Measurements from ENCODE around the gene HOMER2. TPM values are rescaled to one million over a fixed set of nuclear protein-coding genes. Genes with fewer than 3 reads are reported as not detected.
A peak's percentile ranks its signal among the peaks of the same experiment; 100 is the strongest.

HOMER2 gene
- total RNA-seq, 2 experiments from 2014 or later = 5.4 TPM

DNA sequence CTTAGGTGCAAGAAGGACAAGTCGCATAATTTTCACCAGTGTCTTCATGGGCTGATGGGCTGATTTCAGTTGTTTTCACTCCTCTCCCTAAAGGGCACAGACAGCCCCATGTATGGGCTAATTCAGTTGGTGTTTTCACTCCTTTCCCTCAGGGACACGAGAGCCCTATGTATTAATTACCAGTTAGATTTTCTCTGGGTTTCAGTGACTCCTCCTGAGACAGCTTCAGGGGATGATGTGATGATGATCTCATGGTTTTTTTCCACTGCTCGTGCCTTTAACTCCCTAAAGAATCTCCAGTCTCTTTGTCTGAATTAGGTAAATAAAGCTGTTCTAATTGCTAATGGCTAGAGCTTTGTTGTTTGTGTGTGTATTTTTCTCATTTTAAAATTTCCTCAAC, 43.4 kb upstream of the HOMER2 start:
- H3K9me3 Mint-ChIP-seq = no peaks in the 10 kb centered on the region
- peaks cover 3% of the 10 kb centered on the region for H3K36me3 Mint-ChIP-seq (ENCODE audit: low read depth)
- ATAC-seq = no peak
- H3K4me3 Mint-ChIP-seq = no peak overlapping the region
- intact Hi-C loops (cut with micrococcal nuclease) = no loop called here
- DNase-seq = no peak
- POLR2A ChIA-PET = interaction anchor here (1.5 kb wide), 1 partner anchor 9 kb away, joined by 6 read pairs; no protein-coding TSS in a partner anchor
- peaks cover 9% of the 10 kb centered on the region for H3K4me1 Mint-ChIP-seq (ENCODE audit: low read depth)
- H3K27ac Mint-ChIP-seq = no peak overlapping the region
- CTCF ChIA-PET = interaction anchor here (1.1 to 1.9 kb wide), 2 partner anchors 10 to 147 kb away, joined by 5 read pairs; partner anchors contain the start of gene RAMAC
- no peak for TF ChIP-seq CTCF (IDR thresholded peaks at IDR 0.05)
- H3K27me3 Mint-ChIP-seq = no peaks in the 10 kb centered on the region

- TF ChIP-seq CTCF (IDR thresholded peaks at IDR 0.05) = no peak
- peaks cover 6% of the 10 kb centered on the region for H3K36me3 Mint-ChIP-seq (ENCODE audit: low read depth)
- ATAC-seq = no peak
- H3K27me3 Mint-ChIP-seq = no peaks in the 10 kb centered on the region
- no peaks in the 10 kb centered on the region for H3K9me3 Mint-ChIP-seq
- ChIA-PET CTCF (interaction anchor here (1.9 kb wide), 1 partner anchor 9 kb away, joined by 5 read pairs; the partner anchor contains the start of gene RAMAC), POLR2A (interaction anchor here (1.5 kb wide), 1 partner anchor 8 kb away, joined by 6 read pairs; no protein-coding TSS in a partner anchor)
- DNase-seq = no peak
- intact Hi-C loops (cut with micrococcal nuclease) = no loop called here
- H3K27ac Mint-ChIP-seq = no peak overlapping the region
- H3K4me1 Mint-ChIP-seq (ENCODE audit: low read depth) = peaks cover 4% of the 10 kb centered on the region
- no peak overlapping the region for H3K4me3 Mint-ChIP-seq
Measured at GRCh38 chr15:82995076-82995475, 42.6 kb upstream of the HOMER2 start.

GRCh38 chr15:82993144-82993543, 40.6 kb upstream of the HOMER2 start:
- DNase-seq (no peak), ATAC-seq (no peak)
- Mint-ChIP-seq H3K27ac (no peak overlapping the region), H3K4me1 (ENCODE audit: low read depth) (no peaks in the 10 kb centered on the region), H3K9me3 (no peaks in the 10 kb centered on the region), H3K27me3 (no peaks in the 10 kb centered on the region), H3K4me3 (no peak overlapping the region), H3K36me3 (ENCODE audit: low read depth) (peaks cover 17% of the 10 kb centered on the region)
- POLR2A ChIA-PET = interaction anchor here (0.7 kb wide), 2 partner anchors 139 to 342 kb away, joined by 3 read pairs; no protein-coding TSS in a partner anchor
- intact Hi-C loops (cut with micrococcal nuclease) = no loop called here
- no peak for TF ChIP-seq CTCF (IDR thresholded peaks at IDR 0.05)
- CTCF ChIA-PET = interaction anchor here (2.1 kb wide), 1 partner anchor 18 kb away, joined by 5 read pairs; the partner anchor contains the start of gene C15orf40

GRCh38 chr15:82992436-82992998, 40.0 kb upstream of the HOMER2 start:
- intact Hi-C loops (cut with micrococcal nuclease) = no loop called here
- no peak for ATAC-seq
- TF ChIP-seq CTCF (IDR thresholded peaks at IDR 0.05) = no peak
- Mint-ChIP-seq H3K4me1 (ENCODE audit: low read depth) (peaks cover 2% of the 10 kb centered on the region), H3K27ac (no peak overlapping the region), H3K36me3 (ENCODE audit: low read depth) (peaks cover 20% of the 10 kb centered on the region), H3K4me3 (no peak overlapping the region), H3K27me3 (no peaks in the 10 kb centered on the region), H3K9me3 (no peaks in the 10 kb centered on the region)
- ChIA-PET POLR2A (interaction anchor here (0.7 to 1.0 kb wide), 3 partner anchors 138 to 452 kb away, joined by 3 read pairs; no protein-coding TSS in a partner anchor), CTCF (interaction anchor here (1.2 to 2.1 kb wide), 2 partner anchors 19 to 143 kb away, joined by 3 to 5 read pairs; partner anchors contain the start of gene C15orf40)
- DNase-seq = no peak

DNA sequence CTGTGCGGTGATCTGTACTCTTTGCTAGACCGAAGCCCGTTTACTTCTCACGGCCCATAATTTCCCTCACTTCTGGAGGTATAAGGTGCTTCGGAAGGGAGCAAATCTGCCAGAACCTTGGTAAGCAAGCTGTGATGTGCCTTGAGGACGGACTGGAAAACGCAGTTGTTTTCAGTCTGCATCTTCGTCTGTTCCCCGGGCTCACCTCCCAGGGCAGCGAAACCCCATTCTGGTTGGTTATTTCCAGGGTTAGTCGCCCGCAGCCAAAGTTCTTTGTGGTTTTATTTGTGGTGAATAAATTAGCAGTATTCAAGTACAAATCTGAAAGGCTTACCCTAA, 33.9 kb upstream of the HOMER2 start:
- Mint-ChIP-seq H3K36me3 (ENCODE audit: low read depth) (peaks cover 23% of the 10 kb centered on the region), H3K4me1 (ENCODE audit: low read depth) (peaks cover 20% of the 10 kb centered on the region), H3K4me3 (peak overlapping the region; percentile 96), H3K9me3 (no peaks in the 10 kb centered on the region), H3K27me3 (no peaks in the 10 kb centered on the region), H3K27ac (peak overlapping the region; percentile 96)
- DNase-seq (peak; percentile 37), ATAC-seq (peak; percentile 31)
- intact Hi-C loops (cut with micrococcal nuclease) = no loop called here
- TF ChIP-seq CTCF (IDR thresholded peaks at IDR 0.05) = no peak
- POLR2A ChIA-PET = interaction anchor here (0.6 to 2.5 kb wide), 11 partner anchors 10 to 451 kb away, joined by 3 to 10 read pairs (median 5); partner anchors contain the start of genes CPEB1, RPS17 and WHAMM
- CTCF ChIA-PET = interaction anchor here (0.8 to 4.1 kb wide), 10 partner anchors 10 to 455 kb away, joined by 3 to 26 read pairs (median 4); partner anchors contain the start of gene C15orf40

Measured in activated CD8-positive, alpha-beta T cell treated with anti-CD3 and anti-CD28 coated beads for 36 hours (primary cell).